Liver (tissue), 9 donors: ENCODE results near the gene LCT. TPM values are rescaled to one million over a fixed set of nuclear protein-coding genes. Genes with fewer than 3 reads are reported as not detected.

Experiments
- DNase-seq: peaks from one replicate; pipeline ENCODE4 v3.0.0-alpha.2; 2017; ENCODE audit warnings: low spot score
- H3K27ac ChIP-seq, 2 donors: one replicate each; pipeline ENCODE4 v1.7.0; 2013; ENCODE audit warnings: inconsistent platforms in 2 of 2, low read length in 2 of 2, control low read depth in 1 of 2, low read depth in 1 of 2, mild to moderate bottlenecking in 1 of 2
- H3K27me3 ChIP-seq, 4 donors: one replicate each; pipeline versions ENCODE4 v1.6.1 to v1.7.0; 2013; ENCODE audit warnings: low read length in 3 of 4, inconsistent platforms in 1 of 4, mild to moderate bottlenecking in 1 of 4, moderate library complexity in 1 of 4; ENCODE audit not compliant: control insufficient read depth in 4 of 4, insufficient read depth in 4 of 4
- H3K36me3 ChIP-seq, 4 donors: one replicate each; pipeline versions ENCODE4 v1.6.1 to v1.7.0; 2013; ENCODE audit warnings: low read length in 3 of 4, mild to moderate bottlenecking in 3 of 4, low read depth in 1 of 4, moderate library complexity in 1 of 4; ENCODE audit not compliant: control insufficient read depth in 4 of 4, insufficient read depth in 3 of 4
- H3K4me1 ChIP-seq, 4 donors: one replicate each; pipeline versions ENCODE4 v1.6.1 to v1.7.0; 2013; ENCODE audit warnings: low read length in 3 of 4, mild to moderate bottlenecking in 3 of 4, moderate library complexity in 1 of 4; ENCODE audit not compliant: control insufficient read depth in 4 of 4, insufficient read depth in 4 of 4
- H3K4me3 ChIP-seq, 3 donors: one replicate each; pipeline versions ENCODE4 v1.6.1 to v1.7.0; 2013; ENCODE audit warnings: low read length in 3 of 3, control low read depth in 1 of 3, low read depth in 1 of 3, mild to moderate bottlenecking in 1 of 3
- H3K9ac ChIP-seq, 2 donors: one replicate each; pipeline ENCODE4 v1.7.0; 2013; ENCODE audit warnings: low read length in 2 of 2, mild to moderate bottlenecking in 2 of 2, moderate library complexity in 2 of 2, control low read depth in 1 of 2, low read depth in 1 of 2
- H3K9me3 ChIP-seq, 4 donors: one replicate each; pipeline versions ENCODE4 v1.6.1 to v1.7.0; 2013; ENCODE audit warnings: low read length in 3 of 4; ENCODE audit not compliant: control insufficient read depth in 4 of 4
- ATF3 ChIP-seq: IDR thresholded peaks from 2 replicates; pipeline ENCODE4 v1.6.1; 2016; ENCODE audit warnings: antibody characterized with exemption
- EGR1 ChIP-seq, 2 donors: IDR thresholded peaks; 2 replicates each; pipeline ENCODE4 v1.6.1; 2016 to 2018; ENCODE audit warnings: antibody characterized with exemption in 2 of 2, low read depth in 2 of 2
- FOXA1 ChIP-seq: IDR thresholded peaks from 2 replicates; pipeline ENCODE4 v1.6.1; 2016; ENCODE audit warnings: antibody characterized with exemption
- FOXA2 ChIP-seq: IDR thresholded peaks from 2 replicates; pipeline ENCODE4 v1.6.1; 2016; ENCODE audit warnings: antibody characterized with exemption
- GABPA ChIP-seq, 2 donors: IDR thresholded peaks in 1 of 2; conservative IDR thresholded peaks in 1 of 2; 2 replicates each; pipeline ENCODE4 v1.6.1; 2016; ENCODE audit warnings: antibody characterized with exemption in 2 of 2, mild to moderate bottlenecking in 1 of 2, moderate library complexity in 1 of 2
- HNF4A ChIP-seq, 2 donors: conservative IDR thresholded peaks; 2 replicates each; pipeline ENCODE4 v1.6.1; 2016; ENCODE audit warnings: antibody characterized with exemption in 2 of 2, mild to moderate bottlenecking in 2 of 2
- HNF4G ChIP-seq: IDR thresholded peaks from 2 replicates; pipeline ENCODE4 v1.6.1; 2016; ENCODE audit warnings: antibody characterized with exemption
- JUND ChIP-seq, 2 donors: IDR thresholded peaks; 2 replicates each; pipeline ENCODE4 v1.6.1; 2016; ENCODE audit warnings: antibody characterized with exemption in 2 of 2
- NR2F2 ChIP-seq: IDR thresholded peaks from 2 replicates; pipeline ENCODE4 v1.6.1; 2016; ENCODE audit warnings: antibody characterized with exemption
- RAD21 ChIP-seq, 2 donors: IDR thresholded peaks; 2 replicates each; pipeline ENCODE4 v1.6.1; 2016; ENCODE audit warnings: antibody characterized with exemption in 2 of 2, mild to moderate bottlenecking in 2 of 2
- REST ChIP-seq: IDR thresholded peaks from 2 replicates; pipeline ENCODE4 v1.6.1; 2016; ENCODE audit warnings: antibody characterized with exemption, mild to moderate bottlenecking
- RXRA ChIP-seq, 2 donors: IDR thresholded peaks; 2 replicates each; pipeline ENCODE4 v1.6.1; 2017 to 2018; ENCODE audit warnings: antibody characterized with exemption in 2 of 2, mild to moderate bottlenecking in 1 of 2
- SP1 ChIP-seq: IDR thresholded peaks from 2 replicates; pipeline ENCODE4 v1.6.1; 2018; ENCODE audit warnings: antibody characterized with exemption, mild to moderate bottlenecking
- TAF1 ChIP-seq: conservative IDR thresholded peaks from 2 replicates; pipeline ENCODE4 v1.6.1; 2016; ENCODE audit warnings: antibody characterized with exemption, mild to moderate bottlenecking
- YY1 ChIP-seq: IDR thresholded peaks from 2 replicates; pipeline ENCODE4 v1.6.1; 2016; ENCODE audit warnings: antibody characterized with exemption, mild to moderate bottlenecking
- ZBTB33 ChIP-seq: IDR thresholded peaks from 2 replicates; pipeline ENCODE4 v1.6.1; 2016; ENCODE audit warnings: antibody characterized with exemption
- WGBS: extraction: QIAGEN DNeasy Blood & Tissue Kit; methylation state at CpG from one replicate; pipeline ENCODE4 v1.1.7; 2013; 5-methylcytosine and 5-hydroxymethylcytosine counted together
- polyA plus RNA-seq, 2 donors: library from polyadenylated mRNA; stranded (reverse) in 1 of 2; unstranded in 1 of 2; fragments of 200-250 nt in 1 of 2; fragments of >200 nt in 1 of 2; fragmentation: Nextera tagmentation in 1 of 2; extraction: Ambion mirVana in 1 of 2; gene quantifications; one replicate each; pipeline versions ENCODE4 v1.2.1 to v1.2.3, GENCODE V29; 2013 to 2015
- total RNA-seq, 2 donors: library from RNA; depleted of rRNA; stranded (reverse); fragments of >200 nt; gene quantifications; one replicate each; pipeline ENCODE4 v1.2.3, GENCODE V29; 2014
- TF ChIP-seq, protein P1 (sequence below): fragments of 150-350 bp; IDR thresholded peaks from 2 replicates; pipeline ENCODE4 v1.5.1; 2017; ENCODE audit warnings: improper control_type of control experiment, low read depth, low read length; ENCODE audit not compliant: missing input control
- TF ChIP-seq, protein P2 (sequence below): IDR thresholded peaks from 2 replicates; pipeline ENCODE4 v1.6.1; 2016; ENCODE audit warnings: antibody characterized with exemption
- donor health status: healthy.
- donor health status: healthy.
- donor health status: healthy.
- donor health status: healthy.
- donor health status: healthy.

The LCT gene
- total and polyA plus RNA-seq, 4 donors: not detected

DNA sequence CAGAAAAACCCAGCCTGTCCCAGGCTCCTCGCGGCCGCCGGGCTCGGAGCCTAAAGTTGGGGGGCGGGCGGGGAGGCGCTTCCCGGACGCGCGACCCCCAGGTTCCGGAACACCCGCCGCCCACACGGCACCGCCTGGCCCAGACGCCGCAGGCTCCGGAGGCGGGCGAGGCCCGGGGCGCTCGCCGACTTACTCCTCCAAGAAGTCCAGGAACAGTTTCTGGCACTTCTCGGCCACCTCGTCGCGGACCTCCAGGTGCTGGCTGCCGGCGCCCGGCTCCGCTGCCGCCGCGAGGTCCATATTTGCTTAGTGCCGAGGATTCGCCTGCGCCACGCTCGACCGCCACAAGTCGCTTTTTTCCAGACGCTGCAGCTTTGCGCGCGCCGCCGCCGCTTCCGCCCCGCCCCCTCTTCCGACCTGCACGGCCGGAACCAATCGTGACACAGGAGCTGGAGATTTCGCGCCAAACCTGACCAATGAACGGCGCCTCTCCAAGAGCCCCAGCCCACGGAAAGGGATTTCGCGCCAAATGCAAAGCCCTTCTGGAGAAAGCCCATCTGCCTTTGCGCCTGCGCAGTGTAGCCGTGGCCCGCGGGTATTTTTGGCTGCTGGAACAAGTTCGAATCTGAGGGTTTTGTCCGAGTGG, 39.2 kb upstream of the LCT start, which contains the start of gene MCM6:
Gene MCM6 (minus strand): TSS at position 378 of the 646 bp plus-strand sequence. CDS start 78 bp downstream, at position 300.
- WGBS: under 1% methylated on average over 71 of the region's 71 CpGs
- DNase-seq: peak; percentile 94
- H3K4me1 ChIP-seq: peaks cover 0 to 12% (median 9%) of the 10 kb centered on the region in 4 donors
- H3K36me3 ChIP-seq: no peaks in the 10 kb centered on the region
- peak within 1 kb of the TSS; percentile 40 to 89 (median 72) for H3K4me3 ChIP-seq
- H3K9ac ChIP-seq: peak within 1 kb of the TSS in 1 of 2 donors; percentile 13
- no peak for TF ChIP-seq JUND (IDR thresholded peaks at IDR 0.05)
- no peak for TF ChIP-seq NR2F2
- no peak for TF ChIP-seq HNF4G
- TF ChIP-seq FOXA2: no peak
- TF ChIP-seq TAF1: no peak
- TF ChIP-seq HNF4A (conservative IDR thresholded peaks at IDR 0.05): no peak
- peak; percentile 76 for TF ChIP-seq SP1
- TF ChIP-seq FOXA1: no peak
- TF ChIP-seq RAD21 (IDR thresholded peaks at IDR 0.05): peak in 1 of 2 donors; percentile 19
- TF ChIP-seq EGR1 (IDR thresholded peaks at IDR 0.05; ENCODE audit: low read depth in 2 of 2): peak in 1 of 2 donors; percentile 10
- no peak for TF ChIP-seq ZBTB33
- TF ChIP-seq REST: no peak
- TF ChIP-seq YY1: no peak
- no peak for TF ChIP-seq ATF3
- TF ChIP-seq, protein P1, sequence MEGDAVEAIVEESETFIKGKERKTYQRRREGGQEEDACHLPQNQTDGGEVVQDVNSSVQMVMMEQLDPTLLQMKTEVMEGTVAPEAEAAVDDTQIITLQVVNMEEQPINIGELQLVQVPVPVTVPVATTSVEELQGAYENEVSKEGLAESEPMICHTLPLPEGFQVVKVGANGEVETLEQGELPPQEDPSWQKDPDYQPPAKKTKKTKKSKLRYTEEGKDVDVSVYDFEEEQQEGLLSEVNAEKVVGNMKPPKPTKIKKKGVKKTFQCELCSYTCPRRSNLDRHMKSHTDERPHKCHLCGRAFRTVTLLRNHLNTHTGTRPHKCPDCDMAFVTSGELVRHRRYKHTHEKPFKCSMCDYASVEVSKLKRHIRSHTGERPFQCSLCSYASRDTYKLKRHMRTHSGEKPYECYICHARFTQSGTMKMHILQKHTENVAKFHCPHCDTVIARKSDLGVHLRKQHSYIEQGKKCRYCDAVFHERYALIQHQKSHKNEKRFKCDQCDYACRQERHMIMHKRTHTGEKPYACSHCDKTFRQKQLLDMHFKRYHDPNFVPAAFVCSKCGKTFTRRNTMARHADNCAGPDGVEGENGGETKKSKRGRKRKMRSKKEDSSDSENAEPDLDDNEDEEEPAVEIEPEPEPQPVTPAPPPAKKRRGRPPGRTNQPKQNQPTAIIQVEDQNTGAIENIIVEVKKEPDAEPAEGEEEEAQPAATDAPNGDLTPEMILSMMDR: peak; percentile 22
- TF ChIP-seq, protein P2, sequence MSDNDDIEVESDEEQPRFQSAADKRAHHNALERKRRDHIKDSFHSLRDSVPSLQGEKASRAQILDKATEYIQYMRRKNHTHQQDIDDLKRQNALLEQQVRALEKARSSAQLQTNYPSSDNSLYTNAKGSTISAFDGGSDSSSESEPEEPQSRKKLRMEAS: peak; percentile 57
- no peak for TF ChIP-seq RXRA (IDR thresholded peaks at IDR 0.05)
- peak; percentile 11 to 70 for TF ChIP-seq GABPA (IDR thresholded peaks at IDR 0.05 in 1 of 2, conservative IDR thresholded peaks at IDR 0.05 in 1 of 2)
- peak within 1 kb of the TSS; percentile 12 to 29 for H3K27ac ChIP-seq
- no peaks in the 10 kb centered on the region for H3K27me3 ChIP-seq
- no peaks in the 10 kb centered on the region for H3K9me3 ChIP-seq
